DMS53 (cell line): Measurements from ENCODE around the gene CARD14.
A peak's percentile ranks its signal among the peaks of the same experiment; 100 is the strongest.

Experiments used
- DNase-seq: peaks from one replicate; lab custom pipeline; 2025; lab: John Stamatoyannopoulos, UW

The CARD14 gene

DNA sequence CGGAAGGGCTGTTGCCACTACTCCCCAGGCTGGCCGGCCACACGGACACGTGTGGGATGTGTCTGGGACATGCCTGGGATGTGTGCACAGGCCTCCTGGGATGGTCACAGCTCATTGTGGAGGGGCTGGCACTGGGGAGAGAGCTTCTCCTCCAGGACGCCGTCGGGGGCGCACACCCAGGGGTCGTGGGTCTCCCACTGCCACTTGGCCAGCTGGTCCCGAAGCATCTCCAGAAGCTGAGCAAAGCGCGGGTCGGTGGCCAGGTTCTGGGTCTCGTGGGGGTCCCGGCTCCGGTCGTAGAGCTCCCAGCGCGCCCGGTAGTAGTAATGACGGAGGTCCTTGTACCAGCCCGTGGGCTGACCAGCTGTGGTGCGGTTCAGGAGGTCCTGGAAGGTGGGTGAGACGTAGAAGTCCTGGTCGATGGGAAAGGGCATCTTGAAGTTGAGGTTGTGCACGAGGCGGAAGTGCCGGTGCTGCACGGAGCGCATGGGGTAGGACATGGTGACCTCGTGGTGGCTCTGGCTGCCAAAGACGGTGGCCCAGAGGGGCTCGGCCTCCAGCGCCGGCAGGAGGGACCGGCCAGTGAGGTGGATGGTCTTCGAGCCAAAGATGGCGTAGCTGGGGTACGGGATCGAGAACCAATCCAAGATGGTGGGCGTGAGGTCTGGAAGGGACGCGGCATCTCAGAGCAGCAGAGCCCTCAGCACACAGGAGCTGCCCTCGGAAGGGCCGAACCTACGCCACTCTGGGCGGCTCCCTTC, 40.7 kb downstream of the CARD14 start:
- no peak for DNase-seq

- no peak for DNase-seq
These were observed 42.3 kb downstream of the CARD14 start for GRCh38 chr17:80212109-80212508.

DNA sequence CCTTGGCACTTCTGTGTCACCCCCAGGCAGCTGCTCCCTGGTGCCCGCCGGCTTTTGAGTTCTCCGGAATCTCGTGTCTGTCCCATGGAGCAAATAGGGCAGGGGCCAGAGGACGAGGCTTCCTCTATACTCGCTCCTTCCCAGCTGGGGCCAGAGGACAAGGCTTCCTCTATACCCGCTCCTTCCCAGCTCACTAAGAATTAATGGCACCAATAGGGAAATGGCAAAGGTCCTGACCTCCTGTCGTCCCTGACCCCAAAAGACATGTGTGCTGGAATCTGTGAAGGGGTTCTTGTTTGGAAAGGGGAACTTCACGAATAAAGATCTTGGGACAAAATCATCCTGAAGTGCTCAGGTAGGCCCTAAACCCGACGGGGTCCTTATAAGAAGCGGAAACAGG, 42.7 kb downstream of the CARD14 start:
- no peak for DNase-seq

DNA sequence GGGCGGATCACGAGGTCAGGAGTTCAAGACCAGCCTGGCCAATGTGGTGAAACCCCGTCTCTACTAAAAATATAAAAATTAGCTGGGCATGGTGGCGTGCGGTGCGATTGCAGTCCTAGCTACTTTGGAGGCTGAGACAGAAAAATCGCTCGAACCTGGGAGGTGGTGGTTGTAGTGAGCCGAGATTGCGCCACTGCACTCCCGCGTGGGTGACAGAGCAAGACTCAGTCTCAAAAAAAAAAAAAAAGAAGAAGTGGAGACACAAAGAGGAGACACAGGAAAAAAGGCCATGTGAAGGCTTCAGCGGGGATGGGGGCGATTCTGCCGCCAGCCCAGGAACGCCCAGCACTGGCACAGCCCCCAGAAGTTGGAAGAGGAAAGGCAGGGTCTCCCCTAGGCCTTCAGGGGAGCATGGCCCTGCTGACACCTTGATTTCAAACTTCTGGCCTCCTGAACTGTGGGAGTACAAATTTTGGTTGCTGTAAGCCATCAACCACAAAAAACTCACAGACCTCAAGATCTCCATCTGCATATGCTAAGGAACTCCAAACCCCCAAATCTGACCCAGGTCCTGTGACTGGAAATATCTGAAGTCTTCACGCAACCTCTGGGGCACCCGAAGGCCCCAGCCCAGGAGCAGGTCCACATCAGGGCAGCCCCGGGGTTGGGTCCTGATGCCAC, 43.3 kb downstream of the CARD14 start:
- no peak for DNase-seq

- DNase-seq, result no peak
These were observed 43.8 kb downstream of the CARD14 start for GRCh38 chr17:80213643-80213975.

DNA sequence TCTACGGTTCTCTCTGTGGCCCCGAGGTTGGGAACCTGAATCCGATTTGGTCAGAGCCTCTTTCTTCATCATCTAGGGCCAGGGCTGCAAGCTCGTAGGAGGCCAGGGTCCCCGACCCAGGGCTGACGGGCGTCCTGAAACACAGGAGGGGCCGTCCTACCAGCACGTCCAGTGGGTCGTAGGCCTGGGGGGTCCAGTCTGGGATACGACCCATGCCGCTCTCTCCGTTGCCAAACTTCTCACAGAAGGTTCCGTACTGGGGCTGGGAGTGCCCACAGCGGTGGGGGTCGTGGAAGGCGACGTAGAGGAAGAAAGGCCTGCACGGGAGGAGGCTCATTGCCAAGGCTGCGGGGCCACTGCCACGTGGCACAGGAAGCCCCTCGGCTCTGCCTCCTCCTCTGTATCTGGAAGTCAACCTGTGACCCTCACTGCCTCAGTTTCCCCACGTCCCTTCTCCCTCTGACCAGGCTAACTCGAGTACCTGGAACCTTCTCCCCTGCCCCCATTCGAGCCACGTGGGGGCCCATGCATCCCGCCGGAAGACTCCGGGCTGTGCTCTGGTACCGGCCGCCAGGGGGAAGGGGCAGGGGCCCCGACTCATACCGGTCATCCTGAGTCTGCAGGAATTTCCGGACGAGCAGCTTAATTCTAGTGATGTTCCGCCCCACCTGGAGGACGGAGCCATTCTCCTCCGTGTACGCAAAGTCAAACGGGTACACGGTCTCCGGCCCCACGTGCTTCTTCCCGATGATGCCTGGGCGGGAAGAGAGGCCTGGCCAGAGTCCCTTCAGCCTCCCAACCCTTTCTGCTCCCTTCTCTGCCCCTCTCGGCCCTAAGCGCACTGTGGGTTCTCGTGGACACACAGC, 44.4 kb downstream of the CARD14 start:
- no peak for DNase-seq

DNA sequence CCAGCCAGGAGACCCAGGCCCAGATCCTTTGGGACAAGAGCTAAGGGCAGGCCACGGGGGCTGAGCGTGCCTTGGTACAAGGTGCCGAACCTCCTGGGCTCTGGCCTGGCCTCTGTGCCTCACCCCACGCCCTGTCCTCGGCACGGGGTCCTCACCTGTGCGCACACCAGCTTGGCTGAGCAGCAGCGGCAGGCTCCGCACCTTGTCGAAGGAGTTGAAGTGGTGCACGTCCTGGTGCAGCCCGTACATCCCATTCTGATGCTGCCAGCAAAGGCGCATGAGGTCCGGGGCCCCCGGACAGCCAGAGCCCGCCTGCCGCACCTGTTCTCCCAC, 45.0 kb downstream of the CARD14 start:
- no peak for DNase-seq

DNA sequence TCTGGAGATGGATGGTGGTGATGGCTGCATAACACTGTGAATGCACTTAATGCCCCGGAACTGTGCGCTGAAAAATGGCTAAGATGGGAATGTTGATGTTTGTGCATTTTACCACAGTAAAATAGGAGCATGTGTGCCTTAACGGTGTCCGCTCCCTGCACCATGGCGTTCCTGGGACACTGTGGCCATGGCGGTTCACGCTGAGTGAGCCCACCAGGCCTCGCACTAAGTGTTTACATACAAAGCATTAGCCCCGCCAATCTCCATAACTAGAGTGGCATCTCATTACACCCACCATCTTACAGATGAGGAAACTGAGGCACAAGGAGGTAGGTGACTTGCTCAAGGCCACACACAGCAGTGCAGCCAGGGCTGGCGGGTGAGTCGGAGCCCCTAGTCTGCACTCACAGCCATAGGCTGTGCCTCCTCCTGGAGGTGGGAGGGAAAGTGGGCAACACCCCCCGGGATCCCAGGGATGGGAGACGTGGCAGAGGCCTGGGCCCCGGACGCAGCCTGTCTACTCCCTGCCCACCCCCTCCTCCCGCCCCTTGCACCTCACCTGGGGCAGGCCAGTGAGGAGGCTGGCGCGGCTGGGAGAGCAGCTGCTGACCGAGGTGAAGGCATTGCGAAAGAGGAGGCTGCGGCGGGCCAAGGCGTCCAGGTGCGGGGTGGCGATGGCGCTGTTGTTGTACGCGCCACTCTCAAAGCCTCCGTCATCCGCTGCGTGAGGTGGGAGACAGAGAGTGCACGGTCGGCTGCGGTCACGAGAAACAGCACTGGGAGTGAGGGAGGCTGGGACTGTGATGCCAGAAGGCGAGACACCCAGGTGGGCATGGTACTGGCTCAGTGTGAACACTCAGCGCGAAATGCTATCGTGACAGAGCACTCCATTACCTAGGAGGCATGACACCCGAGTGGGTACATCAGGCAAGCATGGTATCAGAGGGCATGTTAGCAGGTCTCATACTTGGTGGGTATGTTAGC, 46.9 kb downstream of the CARD14 start:
- DNase-seq, result no peak

DNA sequence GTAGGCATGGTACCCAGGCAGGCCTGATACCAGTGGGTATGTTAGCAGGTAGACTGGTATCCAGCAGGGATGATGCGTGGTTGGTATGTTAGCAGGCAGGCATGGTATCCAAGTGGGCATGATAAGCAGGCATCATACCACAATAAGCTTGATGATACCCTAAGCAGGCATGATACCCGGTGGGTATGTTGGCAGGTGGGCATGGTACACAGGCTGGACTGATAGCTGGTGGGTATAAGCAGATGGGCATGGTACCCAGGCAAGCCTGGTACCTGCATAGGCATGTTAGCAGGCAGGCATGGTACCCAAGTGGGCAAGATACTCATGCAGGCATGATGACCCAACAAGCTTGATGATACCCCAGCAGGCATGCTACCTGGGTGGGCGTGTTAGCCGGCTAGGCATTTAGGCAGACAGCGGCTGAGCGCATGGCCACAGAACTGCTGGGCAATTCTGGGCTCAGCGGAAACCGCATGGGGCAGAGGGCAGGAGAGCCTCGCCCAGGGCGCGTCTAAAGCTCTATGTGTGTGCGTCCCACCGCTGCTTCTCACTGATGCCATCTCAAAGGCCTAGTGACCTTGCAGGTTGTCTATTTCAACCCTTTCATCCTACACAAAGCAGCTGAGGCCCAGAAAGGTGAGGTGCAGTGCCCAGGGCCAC, 48.0 kb downstream of the CARD14 start:
- DNase-seq, result no peak

DNA sequence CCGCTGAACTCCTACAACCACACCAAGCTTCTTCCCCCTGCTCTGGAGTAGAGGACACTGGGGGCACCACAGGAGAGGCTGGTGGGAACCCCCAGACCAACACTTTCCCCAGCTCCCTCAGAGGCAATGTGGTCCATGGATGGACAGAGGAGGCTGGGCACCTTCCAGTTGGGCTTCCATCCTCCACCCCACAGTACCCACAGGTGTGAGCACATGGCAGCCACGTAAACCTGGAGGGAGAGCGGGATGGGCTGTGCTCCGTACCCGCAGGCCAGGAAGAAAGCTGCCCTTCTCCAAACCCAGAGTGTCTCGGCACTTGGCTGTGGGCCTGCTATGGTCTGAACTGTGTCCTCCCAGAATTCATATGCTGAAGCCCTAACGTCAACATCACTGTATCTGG, 48.6 kb downstream of the CARD14 start:
- no peak for DNase-seq

DNA sequence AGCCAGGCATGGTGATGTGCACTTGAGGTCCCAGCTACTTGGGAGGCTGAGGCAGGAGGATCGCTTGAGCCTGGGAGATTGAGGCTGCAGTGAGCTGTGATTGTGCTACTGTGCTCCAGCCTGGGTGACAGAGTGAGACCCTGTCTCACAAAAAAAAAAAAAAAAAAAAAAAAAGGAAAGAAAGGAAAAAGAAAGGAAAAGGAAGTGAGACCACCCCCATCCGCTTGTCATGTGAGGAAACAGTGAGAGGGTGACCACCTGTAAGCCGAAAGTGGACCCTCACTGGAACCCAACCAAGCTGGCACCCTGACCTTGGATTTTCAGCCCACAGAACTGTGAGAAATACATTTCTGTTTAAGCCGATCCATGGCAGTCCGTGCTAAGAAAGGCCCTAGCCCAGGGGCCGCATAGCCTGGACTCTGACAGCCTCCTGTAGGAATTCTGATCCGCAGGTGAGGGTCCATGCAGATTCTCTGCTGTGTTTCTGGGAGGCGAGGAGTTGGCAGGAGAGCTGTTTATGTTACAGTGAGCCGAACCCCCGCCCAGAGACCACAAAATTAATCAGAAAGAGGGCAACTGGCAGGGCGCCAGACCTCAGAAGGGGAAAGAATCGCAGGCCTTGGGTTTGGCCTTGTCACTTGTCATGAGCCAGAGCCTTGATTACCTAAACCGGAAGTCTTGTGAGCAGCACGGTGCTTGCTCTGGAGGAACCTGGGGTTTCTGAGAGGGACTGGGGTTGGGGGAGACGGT, 49.4 kb downstream of the CARD14 start:
- peak; percentile 51 for DNase-seq

DNA sequence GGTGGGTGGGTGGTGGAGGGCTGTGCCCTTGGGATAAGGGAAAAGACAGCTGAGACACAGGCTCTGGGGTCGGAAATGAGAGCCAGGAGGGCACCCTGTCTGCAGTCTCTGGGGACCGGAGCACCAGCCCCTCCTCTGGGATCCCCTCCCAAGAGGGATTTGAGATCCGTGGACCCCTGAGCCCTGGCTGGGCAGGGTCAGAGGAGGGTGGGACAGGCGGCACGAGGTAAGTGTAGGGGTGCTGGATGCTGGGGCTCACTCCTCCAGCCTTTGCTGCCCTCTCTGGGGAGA, 49.9 kb downstream of the CARD14 start:
- no peak for DNase-seq

DNA sequence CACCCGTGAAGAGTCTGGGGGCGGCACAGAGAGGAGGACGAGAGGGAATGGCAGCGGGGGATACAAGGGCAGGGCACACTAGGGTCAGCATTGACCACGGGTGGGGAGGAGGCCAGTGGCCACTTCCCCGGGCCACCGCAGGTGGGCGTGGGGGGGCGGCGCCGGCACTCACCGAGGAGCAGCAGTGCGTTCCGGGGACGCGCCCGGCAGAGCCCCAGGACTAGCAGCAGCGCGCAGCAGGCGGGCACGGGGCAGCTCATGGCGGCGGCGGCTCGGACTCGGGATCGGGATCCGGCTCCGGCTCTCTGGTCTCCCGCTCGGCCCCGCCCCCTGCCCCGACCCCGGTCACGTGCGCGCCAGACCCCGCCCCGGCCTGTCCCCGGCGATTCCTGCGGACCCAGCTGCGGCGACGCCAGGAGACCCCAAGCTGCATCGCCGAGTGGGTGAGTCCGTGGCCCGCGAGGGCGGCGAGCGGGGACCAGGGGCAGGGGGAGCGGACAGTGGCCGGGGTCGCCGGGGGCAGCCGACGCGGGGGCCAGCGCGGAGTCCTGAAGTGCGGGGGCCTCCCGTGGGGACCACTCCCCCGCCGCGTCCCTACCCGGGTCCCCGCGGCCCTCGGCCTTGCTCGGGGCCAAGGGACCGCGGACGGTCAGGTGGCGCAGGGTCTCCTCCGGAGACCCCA, 50.4 kb downstream of the CARD14 start, which contains the start of the genes SGSH and SLC26A11:
TSS of gene SGSH (minus strand) at position 280 of the 682 bp plus-strand sequence. CDS start at position 260, 20 bp downstream.
TSS of gene SLC26A11 (plus strand) at position 374 of the 682 bp plus-strand sequence. CDS start 1,134 bp downstream, outside the sequence.
- peak; percentile 86 for DNase-seq

DNA sequence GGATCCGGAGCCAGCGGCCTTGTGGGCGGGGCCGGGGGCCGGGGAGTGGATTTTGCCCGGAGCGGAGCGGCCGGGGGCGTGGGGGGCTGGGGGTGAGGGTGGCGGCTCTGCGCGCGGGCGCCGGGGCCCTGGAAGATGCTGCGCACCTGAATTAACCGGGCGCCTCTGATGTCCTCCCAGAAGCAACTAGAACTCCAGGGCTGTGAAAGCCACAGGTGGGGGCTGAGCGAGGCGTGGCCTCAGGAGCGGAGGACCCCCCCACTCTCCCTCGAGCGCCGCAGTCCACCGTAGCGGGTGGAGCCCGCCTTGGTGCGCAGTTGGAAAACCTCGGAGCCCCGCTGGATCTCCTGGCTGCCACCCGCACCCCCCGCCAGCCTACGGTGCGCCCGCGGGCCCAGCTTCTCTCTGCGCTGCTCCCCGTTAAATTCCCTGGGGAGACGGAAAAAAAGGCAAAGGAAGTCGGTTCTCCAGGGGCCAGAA, 50.9 kb downstream of the CARD14 start:
- DNase-seq, result peak; percentile 36

- DNase-seq, result no peak
These were observed 51.7 kb downstream of the CARD14 start for GRCh38 chr17:80221351-80222105.

DNA sequence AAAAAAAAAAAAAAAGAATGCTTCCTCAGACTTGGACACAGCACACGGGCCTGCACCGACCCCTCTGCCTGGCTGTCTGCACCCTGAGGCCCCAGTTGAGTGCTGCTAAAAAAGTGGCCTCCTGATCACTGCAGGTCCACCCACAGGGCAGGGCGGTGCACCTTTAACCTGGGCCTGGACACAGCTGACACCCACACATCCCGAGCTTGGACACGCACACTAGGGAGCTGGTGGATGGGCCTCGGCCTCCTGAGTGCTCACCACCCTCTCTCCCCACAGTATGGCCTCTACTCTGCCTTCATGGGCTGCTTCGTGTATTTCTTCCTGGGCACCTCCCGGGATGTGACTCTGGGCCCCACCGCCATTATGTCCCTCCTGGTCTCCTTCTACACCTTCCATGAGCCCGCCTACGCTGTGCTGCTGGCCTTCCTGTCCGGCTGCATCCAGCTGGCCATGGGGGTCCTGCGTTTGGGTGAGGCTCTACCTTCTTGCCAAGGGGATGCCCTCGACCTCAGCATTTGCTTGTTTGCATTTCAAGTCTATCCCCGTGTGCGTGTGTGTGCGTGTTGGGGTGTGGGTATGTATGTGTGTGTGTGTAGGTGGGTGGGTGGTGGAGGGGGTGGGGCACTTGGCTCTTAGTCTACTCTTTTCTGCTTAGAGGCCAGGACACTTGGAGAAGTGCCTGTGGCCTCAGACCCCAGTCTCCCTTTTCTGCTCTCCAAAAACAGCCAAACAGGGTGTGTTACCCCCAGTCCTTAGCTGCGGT, 52.7 kb downstream of the CARD14 start:
- no peak for DNase-seq

DNA sequence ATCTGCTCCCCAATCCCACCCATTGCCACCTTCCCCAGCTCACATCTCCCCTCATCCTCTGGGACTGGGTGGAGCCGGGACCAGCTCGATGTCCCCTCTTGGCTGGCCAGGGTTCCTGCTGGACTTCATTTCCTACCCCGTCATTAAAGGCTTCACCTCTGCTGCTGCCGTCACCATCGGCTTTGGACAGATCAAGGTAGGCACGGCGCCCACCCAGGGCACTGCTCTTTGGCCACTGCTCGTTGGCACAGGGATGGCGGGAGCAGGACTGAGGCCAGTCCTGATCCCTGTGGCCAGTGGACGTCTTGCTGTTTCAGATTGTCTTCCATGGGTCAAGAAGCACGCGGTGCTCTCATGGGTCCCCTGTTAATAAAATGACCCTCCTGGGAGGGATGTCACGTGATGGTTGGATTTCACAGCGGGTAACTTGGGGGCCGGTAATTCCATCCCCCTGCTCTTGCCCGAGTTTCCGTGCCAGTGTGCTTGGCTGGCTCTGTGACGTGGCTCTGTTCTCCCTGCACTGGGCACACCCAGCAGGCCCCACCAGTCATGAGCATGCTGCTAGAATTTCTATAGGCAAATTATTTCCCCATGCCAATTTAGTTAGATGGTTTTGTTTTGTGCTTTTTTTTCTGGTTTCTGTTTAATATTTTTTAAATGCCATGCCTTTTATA, 53.4 kb downstream of the CARD14 start:
- no peak for DNase-seq
